Frontal cortex (tissue), 4 donors: ENCODE results near the gene MALRD1. TPM values are rescaled to one million over a fixed set of nuclear protein-coding genes. Genes with fewer than 3 reads are reported as not detected.

Experiments
- DNase-seq, 2 donors: peaks; one replicate each; pipeline ENCODE4 v3.0.0; 2012; ENCODE audit warnings: low spot score in 2 of 2
- FAIRE-seq: peaks from 2 replicates; lab custom pipeline; 2012; peaks lifted over from hg19 to GRCh38; lab: Jason Lieb, UNC
- total RNA-seq: library from RNA; depleted of rRNA; stranded (reverse); fragments of >200 nt; gene quantifications from one replicate; pipeline ENCODE4 v1.2.3, GENCODE V29; 2014
- donor health status: control.
- donor health status: control.
- donor health status: control.

MALRD1 gene
- total RNA-seq, result 1.2 TPM

- FAIRE-seq (no peak), DNase-seq (no peak)
These were observed at the start of gene MALRD1 for GRCh38 chr10:19048489-19048888. TSS of gene MALRD1 (plus strand) at chr10:19048801. CDS start at chr10:19048939, 138 bp downstream.

- no peak for FAIRE-seq
- no peak for DNase-seq
These were observed 45.3 kb upstream of the MALRD1 start for GRCh38 chr10:19003341-19003740.

GRCh38 chr10:19012111-19012510 is 36.5 kb upstream of the MALRD1 start:
- DNase-seq, result no peak
- no peak for FAIRE-seq

- DNase-seq, result no peak
- FAIRE-seq, result no peak
These were observed 34.6 kb upstream of the MALRD1 start for GRCh38 chr10:19014034-19014433.

GRCh38 chr10:19014498-19014897 is 34.1 kb upstream of the MALRD1 start:
- DNase-seq (no peak), FAIRE-seq (no peak)

GRCh38 chr10:19017116-19017890 is 31.3 kb upstream of the MALRD1 start:
- DNase-seq, result no peak
- FAIRE-seq, result no peak

GRCh38 chr10:19021162-19021561 is 27.4 kb upstream of the MALRD1 start:
- DNase-seq (no peak), FAIRE-seq (no peak)

- no peak for FAIRE-seq
- no peak for DNase-seq
These were observed 24.0 kb upstream of the MALRD1 start for GRCh38 chr10:19024611-19025010.

GRCh38 chr10:19031763-19032162 is 16.8 kb upstream of the MALRD1 start:
- FAIRE-seq (no peak), DNase-seq (no peak)

- DNase-seq (no peak), FAIRE-seq (no peak)
These were observed 14.9 kb upstream of the MALRD1 start for GRCh38 chr10:19033741-19034140.

- no peak for FAIRE-seq
- DNase-seq, result no peak
These were observed 7.4 kb upstream of the MALRD1 start for GRCh38 chr10:19041171-19041570.

- DNase-seq (no peak), FAIRE-seq (no peak)
These were observed 5.2 kb upstream of the MALRD1 start for GRCh38 chr10:19043431-19043830.

GRCh38 chr10:19046679-19047078 is 1.9 kb upstream of the MALRD1 start:
- no peak for FAIRE-seq

GRCh38 chr10:19048891-19049290 is 290 bp downstream of the MALRD1 start:
- DNase-seq, result no peak
- no peak for FAIRE-seq

More at GRCh38 chr10:19046679-19047078, 1.9 kb upstream of the MALRD1 start:
- DNase-seq, result no peak

- FAIRE-seq (no peak), DNase-seq (no peak)
These were observed 966 bp downstream of the MALRD1 start for GRCh38 chr10:19049567-19049966.

GRCh38 chr10:19054289-19054835 is 5.8 kb downstream of the MALRD1 start:
- DNase-seq (no peak), FAIRE-seq (no peak)

GRCh38 chr10:19058046-19058445 is 9.4 kb downstream of the MALRD1 start:
- DNase-seq, result no peak

GRCh38 chr10:19063986-19064385 is 15.4 kb downstream of the MALRD1 start:
- no peak for DNase-seq
- no peak for FAIRE-seq

More at GRCh38 chr10:19058046-19058445, 9.4 kb downstream of the MALRD1 start:
- no peak for FAIRE-seq

GRCh38 chr10:19071946-19072345 is 23.3 kb downstream of the MALRD1 start:
- FAIRE-seq (no peak), DNase-seq (no peak)

GRCh38 chr10:19077276-19077675 is 28.7 kb downstream of the MALRD1 start:
- DNase-seq (no peak), FAIRE-seq (no peak)

GRCh38 chr10:19096501-19097073 is 48.0 kb downstream of the MALRD1 start:
- FAIRE-seq, result no peak
- DNase-seq, result no peak
